Stimulated activated CD4-positive, alpha-beta T cell treated with anti-CD3 and anti-CD28 coated beads, Interleukin-1b, Interleukin-23, amount 100 ng/mL, for 4 hours (primary cell): ENCODE results near the gene FCN2.

ENCODE experiments used
- DNase-seq, 2 donors: peaks; one replicate each; pipeline ENCODE4 v3.0.0-alpha.2; 2020; ENCODE audit warnings: low read depth in 2 of 2

FCN2 gene

DNA sequence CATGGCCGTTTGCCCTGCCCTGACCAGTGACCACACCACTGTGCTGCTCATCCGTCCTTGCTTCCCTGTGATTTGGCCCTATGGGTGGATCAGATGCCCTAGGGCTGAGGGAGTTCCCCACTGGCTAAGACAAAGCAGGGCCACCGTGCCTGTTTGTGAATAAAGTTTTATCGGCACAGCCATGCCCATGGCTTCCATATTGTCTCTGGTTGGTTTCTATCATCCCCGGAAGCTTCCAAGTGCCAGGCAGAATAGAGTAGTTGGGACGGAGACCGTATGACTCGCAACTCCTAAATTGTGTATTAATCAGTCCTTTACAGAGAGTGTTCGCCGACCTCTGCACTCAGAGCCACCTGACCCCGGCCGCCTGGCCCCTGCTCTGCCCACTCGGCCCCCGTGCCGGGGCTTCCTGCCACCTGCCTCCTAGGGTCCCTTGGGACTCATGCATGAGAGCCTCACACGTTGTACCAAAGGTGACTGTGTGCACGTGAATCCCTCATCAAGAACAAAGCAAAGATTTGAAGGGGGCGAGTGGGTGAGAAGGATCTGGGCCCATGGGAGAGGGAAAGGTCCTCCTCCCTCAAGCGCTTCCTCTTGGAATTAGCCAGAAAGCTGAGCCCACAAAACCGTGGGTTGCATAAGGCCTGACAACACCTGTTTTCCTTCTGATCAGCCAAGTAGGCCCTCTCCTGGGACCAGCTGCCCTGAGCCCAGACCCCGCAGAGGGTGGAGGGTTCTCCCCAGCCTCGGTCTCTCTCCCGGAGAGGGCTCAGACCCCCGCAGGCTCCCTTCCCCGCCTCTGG is 11.7 kb upstream of the FCN2 start:
- DNase-seq = no peak

DNA sequence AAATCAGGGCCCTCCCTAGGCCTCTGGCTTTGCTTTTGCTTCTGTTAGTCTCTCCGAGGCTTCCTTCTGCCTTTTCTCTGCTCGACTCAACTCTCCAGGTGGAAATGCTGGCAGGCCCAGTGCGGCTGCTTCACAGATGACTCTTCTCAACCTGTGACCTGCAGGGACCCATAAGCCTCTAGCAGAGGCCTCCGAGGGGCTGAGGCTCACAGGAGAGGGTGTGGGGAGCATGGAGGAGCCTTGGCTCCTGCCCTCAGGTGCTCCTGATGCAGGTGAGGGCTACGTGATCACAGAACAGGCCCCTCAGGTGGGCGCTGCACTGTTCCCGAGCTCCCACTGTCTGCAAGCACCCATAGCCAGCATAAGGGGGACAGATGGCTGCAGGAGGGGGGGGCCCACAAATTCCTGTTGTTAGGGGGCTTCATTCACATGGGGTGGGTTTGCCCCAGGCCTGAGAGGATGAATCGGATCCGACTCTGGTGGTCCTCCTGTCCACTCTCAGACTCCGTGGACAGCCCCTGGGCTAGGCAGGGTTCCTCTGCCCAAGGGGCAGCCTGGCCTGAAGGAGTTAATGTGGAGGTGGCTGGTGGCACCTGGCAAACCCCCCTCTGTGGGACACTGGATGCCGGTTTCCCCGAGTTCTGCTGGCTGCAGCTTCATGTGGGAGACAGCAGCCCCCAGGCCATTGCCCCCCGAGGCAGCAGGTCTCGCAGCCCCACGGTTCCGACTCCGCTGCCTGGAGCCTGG is 10.9 kb upstream of the FCN2 start:
- DNase-seq = no peak

DNA sequence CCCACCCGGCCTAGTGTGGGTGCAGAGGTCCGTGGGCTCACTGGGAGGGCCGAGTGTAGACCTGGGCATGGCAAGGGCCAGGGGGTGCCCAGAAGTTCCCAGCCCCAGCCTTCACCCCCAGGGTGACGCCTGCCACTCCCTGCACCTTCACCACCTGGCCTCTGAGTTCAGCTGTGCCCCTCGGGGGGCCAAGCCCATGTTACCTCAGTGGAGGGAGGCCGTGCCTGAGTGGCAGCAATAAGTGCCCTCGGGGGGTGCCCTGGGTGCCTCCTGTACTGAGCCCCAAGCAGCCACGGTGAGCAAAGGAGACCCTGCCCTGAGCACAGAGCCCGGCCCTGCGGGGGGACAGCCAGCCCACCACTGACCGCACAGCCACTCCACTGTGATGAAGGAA is 10.3 kb upstream of the FCN2 start:
- DNase-seq = no peak

DNA sequence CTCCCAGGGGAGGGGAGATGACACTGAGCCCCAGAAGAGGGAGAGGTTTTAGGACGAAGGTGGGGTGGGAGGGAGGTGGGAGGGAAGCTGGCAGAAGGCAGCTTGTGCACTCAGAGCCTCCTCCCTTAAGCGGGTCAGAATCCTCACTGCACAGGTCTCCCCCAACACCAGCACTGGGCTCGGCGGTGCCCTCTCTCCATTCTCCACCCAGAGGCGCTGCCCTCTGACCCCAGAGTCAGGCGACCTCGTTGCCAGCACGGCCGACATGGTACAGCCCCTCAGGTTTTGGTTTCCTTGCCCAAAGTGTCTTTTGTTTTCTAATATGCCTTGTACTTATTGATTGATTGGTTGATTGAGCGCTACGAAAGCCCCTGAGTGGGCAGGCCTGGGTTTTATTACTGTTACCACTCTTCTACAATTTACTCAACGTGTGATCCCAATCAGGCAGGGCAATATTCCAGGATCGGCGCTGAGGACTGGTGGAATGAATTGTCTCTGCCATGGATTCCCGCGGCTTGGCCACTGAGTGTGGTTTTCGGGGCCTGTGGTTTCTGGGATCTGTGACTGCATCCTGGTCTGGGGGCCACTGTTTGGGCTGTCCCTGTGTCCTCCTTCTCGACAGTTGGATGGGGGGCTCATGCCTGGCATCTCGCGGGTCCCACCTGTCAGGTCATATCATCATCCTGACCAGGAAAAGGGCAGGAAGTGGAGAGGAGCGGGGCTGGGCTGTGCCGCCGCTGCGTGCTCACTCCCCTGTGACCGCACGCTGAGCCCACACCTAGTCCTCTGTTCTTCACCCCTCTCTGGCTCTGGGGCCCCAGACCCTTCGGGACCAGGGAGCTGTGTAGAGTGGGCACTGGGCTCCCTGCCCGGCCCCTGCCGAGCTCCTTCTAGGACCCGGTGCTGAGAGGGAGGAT is 9.6 kb upstream of the FCN2 start:
- DNase-seq = no peak

DNA sequence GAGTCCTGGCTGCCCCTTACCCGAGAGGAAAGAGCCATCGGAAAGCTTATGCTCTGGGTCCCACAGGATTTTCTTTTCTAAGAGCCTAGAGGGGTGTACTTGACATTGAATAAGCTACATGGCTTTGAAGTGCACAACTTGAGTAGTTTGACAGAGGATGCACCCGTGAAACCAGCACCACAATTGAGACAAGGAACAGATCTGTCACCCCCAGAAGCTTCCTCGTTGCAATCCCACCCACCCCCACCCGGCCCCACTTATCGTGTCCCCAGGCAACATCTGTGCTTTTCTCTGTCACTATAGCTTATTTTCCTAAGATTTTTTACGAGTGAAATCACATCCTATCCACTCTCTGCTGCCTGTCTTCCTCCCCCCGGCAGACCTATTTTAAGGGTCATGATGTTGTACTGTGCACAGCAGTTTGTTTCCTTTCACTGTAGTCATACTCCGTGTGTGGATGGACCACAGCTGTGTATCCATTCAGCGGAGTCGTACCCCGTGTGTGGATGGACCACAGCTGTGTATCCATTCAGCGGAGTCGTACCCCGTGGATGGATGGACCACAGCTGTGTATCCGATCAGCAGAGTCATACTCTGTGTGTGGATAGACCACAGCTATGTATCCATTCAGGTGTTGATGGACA is 8.8 kb upstream of the FCN2 start:
- DNase-seq = no peak

DNA sequence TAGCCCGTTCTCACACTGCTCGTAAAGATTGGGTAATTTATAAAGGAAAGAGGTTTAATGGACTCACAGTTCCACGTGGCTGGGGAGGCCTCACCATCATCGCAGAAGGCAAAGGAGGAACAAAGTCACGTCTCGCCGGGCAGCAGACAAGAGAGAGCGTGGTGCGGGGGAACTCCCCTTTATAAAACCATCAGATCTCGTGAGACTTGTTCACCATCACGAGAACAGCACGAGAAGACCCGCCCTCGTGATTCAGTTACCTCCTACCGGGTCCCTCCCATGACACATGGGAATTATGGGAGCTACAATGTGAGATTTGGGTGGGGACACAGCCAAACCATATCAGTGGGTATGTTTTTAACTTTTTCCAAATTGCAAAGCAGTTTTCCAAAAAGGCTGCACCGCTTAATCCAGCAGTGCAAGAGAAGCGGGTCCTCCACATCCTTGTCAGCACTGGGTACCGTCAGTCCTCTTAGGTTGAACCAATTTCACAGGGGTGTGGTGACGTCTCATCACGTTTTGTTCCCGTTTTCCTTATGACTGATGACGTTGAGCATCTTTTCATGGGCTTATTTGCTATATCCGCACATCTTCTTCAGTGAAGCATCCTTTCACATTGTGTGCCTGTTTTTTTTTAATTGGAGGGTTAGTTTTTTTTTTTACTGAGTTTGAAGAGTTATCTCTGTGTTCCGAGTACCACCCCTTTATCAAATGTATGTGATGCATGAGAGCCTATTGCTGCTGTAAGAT is 8.0 kb upstream of the FCN2 start:
- DNase-seq = no peak

DNA sequence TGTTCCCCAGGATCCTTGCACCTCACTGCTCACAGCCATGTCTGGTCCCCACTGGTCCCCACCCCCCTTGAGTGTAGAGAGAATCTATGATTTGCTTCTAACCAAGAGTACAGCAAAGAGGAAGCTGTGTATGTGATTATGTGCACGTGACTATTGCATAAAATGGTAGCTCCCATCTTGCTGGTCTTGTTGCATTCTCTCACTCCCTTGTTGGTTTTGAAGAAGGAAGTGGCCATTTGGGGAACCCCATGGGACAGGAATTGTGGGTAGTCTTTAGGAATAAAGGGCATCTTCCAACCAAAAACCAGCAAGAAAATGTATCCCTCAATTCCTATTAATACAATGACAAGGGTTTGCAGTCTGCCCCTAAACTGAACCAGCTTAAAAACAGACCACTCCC is 5.2 kb upstream of the FCN2 start:
- DNase-seq = no peak

DNA sequence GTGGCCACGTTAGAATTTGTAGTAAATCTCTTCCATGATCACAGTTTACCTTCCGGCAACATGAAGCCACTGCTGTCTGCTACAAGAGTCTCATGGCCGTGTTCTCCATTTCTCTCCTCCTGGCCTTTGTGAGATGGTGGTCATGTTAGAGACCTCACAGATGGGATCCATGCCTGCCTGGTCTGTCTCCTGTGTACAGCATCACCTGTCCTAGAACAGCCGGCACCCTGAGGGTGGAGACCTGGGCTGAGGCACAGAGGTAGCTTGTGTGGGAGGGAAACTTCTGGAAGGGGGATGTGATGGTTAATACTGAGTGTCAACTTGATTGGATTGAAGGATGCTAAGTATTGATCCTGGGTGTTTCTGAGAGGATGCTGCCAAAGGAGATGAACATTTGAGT is 3.1 kb upstream of the FCN2 start:
- DNase-seq = no peak

DNA sequence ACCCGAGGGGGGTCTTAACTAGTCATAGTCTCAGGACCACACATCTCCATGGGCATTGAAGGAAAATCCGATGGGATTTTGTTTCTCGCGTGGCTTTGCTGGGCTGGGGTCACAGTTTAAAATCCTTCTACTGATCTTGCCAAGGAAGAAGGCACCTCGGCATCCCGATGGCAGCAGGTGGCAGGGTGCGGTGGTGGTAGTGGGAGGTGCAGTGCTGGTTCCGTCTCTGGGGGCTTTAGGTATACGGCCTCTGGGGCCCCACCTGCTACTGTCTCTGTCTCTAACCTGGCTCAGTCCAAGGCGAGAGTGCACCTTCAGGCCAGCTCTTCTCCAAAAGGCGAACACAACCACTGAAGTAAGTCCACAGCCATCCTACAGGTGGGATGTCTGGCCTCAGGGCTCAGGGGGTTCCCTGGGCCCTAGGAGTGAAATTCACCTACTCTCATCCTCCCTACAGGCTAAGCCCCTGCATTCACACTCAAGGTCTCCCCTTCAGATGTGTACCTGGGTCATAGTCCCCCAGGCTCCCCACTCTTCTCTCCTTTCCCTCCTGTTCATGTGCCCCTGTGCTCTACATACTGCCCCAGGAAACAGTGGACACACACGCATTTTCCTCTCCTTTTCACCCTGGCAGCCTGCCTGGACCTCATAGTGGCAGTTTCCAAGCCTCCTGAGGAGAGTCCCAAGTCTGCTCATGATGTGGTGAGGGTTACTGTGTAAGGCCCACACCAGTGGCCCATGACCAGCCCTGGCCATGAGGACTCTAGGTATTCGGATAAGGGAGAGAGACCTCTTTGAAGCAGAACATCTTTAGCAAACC is 736 bp upstream of the FCN2 start:
- DNase-seq = no peak

DNA sequence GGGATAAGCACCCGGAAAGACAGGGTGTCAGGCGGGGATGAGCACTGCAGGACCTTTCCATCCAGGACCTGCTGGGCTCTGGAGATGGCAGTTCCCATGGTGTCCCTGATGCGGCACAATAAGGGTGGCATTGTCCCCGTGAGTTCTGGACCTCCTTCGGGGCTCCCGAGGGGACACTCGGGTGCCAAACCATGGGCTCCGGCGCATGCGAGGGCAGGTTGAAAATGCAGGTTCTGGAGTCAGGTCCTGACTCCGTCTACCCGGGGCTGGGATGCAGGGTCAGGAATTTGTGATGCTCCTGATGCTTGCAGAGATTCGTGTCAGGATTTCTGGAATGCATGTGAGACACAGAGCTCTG is 682 bp downstream of the FCN2 start:
- DNase-seq = no peak

DNA sequence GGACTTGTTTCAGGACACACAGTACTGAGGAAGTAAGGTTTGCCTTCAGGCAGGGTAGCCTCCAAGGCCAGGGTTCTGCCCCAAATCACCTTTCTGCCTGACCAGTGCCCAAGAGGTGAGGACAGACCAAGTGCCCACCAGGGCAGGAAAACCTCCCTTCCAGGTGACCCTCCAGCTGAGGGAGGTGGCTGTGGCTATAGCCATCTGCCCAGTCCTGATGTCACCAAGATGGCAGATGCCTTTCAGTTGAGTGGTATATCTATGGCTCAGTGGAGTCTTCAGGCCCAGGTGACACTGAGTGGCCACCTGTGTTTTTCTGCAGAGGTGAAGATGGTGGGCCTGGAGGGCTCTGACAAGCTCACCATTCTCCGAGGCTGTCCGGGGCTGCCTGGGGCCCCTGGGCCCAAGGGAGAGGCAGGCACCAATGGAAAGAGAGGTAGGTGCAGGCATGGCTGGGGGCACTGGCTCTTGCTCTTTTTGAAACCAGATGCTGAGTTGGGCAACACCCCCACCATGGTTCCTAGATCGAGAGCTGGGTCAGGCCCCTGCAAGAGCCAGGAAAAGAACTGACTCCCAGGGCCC is 1.7 kb downstream of the FCN2 start:
- no peak for DNase-seq

DNA sequence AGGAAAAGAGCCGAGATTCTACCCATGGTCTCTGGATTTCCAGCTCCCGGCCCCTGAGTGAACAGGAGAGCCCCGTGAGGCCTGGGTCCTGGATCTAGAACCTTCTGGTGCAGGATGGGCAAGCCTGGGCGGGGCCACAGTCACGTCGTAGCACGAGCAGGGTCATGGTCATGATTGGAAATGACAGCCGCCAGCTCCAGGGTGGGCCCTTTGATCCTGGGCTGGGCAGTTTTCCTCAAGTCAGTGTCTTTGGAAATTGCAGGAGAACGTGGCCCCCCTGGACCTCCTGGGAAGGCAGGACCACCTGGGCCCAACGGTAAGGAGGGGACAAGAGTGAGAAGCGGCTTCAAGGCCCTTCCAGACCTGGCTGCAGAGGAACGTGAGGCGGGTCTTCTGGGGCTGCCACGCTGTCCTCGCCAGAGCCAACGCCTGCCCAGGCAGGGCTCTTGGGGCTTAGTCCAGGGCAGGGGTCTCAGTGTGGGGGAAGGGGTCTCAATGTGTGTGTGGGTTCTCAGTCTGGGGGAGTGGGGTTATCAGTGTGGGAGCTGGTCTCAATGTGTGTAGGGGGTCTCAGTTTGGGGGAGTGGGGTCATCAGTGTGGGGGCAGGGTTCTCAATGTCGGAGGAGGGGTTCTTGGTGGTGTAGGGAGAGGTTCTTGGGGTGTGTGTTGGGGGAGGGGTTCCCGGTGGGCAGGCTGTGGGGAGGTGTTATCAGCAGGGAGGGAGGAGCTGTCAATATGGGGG is 2.6 kb downstream of the FCN2 start:
- DNase-seq = no peak

DNA sequence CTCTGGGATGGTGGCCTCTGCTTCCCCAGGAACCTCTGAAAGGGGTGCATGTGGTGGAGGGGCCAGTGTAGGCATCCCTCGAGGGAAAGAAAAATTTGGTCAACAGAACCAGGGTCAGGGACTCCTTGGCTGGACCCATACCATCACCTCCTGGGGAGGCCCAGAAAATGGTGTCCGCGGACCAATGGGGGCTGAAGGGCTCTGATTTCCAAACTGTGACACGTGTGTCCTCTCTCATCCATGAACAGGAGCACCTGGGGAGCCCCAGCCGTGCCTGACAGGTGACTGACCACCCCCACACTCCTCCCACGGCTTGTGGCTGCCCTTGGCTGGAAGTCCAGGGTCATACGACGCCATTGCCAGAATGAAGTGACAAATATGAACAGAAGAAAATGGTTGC is 3.9 kb downstream of the FCN2 start:
- no peak for DNase-seq

DNA sequence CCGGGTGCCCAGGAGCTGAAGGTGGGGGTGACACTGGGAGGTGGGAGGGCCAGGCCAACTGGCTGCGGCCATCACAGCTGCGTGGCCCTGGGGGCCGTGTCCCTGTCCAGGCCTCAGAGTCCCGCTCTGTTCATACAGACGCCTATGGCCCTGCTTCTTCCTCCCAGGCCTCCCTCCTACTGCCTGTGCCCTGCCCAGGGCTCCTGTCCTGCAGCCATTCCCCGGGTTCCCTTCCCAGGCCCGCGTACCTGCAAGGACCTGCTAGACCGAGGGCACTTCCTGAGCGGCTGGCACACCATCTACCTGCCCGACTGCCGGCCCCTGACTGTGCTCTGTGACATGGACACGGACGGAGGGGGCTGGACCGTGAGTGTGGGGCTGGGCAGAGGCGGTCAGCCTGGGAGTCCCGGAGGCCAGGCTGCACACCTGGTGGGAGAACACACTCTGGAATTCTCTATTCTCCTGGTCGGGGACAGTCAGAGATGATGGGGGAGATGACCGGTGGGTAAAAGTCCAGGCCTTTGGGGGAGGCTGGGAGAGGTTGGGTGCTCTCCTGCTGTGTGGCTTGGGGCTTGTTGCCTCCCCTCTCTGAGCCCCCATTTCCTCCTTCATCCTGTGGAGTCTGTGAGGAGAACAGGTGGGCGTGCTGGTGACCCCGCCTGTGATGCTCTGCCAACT is 4.5 kb downstream of the FCN2 start:
- DNase-seq = no peak

DNA sequence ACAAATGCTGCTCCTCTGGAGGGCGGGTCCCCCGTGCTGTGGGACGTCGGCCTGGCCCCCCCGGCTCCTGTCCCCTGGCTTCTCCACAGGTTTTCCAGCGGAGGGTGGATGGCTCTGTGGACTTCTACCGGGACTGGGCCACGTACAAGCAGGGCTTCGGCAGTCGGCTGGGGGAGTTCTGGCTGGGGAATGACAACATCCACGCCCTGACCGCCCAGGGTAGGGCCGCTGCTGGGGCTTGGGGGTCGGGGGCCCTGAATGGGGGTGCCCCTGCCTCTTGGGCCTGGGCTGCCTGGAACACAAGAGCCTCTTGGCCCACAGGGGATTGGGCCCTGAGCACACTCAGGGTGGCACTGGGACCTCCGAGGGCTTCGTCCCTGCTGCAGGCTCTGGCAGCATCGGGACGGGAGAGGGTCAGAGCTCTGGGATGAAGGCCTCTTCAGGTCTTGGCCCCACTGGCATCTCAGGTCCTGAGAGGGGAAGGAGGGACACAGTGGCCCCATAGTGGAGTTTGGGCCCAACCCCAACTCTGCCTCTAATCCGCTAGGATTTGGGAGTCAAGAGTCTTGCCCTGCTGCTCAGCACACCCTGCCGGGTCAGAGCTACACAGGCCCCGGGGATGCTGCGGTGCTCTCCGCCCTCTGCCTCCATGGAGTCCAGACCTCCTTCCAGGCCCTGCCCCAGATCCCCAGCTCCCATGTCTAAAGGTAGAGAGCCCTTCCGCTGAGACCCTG is 5.2 kb downstream of the FCN2 start:
- no peak for DNase-seq

DNA sequence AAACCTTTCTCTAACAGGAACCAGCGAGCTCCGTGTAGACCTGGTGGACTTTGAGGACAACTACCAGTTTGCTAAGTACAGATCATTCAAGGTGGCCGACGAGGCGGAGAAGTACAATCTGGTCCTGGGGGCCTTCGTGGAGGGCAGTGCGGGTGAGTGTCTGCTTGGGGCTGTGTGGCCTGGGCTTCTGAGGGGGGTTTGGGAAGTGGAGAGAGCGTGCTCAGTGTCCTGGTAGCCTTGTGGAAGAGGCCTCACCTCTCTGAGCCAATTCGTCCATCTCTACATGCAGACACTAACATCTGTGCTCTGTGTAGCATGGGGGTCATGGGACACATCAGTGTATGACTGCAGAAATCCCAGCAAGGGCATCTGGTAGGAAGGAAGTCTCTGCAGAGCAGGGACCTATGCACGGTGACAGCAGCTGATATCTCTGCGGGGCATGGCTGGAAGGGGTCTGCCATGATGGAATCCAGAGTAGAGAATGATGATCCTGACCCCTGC is 5.9 kb downstream of the FCN2 start:
- no peak for DNase-seq

DNA sequence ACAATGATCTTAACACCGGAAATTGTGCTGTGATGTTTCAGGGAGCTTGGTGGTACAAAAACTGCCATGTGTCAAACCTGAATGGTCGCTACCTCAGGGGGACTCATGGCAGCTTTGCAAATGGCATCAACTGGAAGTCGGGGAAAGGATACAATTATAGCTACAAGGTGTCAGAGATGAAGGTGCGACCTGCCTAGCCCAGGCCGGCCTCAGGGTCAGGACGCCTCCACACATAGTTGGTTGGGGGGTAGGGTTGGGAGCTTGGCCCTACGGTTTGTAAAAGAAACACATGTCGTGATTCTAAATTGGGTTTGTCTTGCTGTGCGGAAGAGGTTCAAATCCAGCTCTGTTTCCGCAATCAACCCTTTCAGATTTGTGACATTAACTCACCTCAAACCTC is 6.6 kb downstream of the FCN2 start:
- DNase-seq = no peak
